Stimulated activated CD4-positive, alpha-beta T cell treated with anti-CD3 and anti-CD28 coated beads, Interleukin-15, amount 100 ng/mL, for 48 hours (primary cell): Measurements from ENCODE around the gene SLC6A13.
"Not testable (repeated sequence)": the region's sequence is repeated elsewhere in the genome, so short reads cannot be mapped to it uniquely, and the experiment has no call there.

Experiments used
- DNase-seq, 2 donors: peaks; one replicate each; pipeline ENCODE4 v3.0.0-alpha.2; 2020; ENCODE audit warnings: low read depth in 2 of 2

The SLC6A13 gene

DNA sequence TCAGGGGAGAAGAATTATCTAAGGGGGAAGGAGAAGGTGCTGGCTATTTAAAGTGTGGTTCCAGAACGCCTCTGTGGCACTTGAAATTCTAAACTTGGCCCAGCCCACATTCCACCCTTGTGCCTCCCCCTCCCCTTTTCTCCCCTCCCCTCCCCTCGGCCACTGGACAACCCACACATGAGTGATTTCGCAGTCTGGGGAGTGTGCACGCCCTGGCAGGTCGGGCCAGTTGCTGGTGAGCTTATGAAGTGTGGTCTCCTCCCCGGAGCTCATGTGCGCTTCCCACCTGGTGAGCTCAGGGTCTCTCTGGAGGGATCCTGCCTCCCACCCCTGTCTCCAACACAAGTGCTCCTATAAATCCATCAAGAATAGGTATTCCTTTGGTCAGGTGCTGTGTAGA lies at the start of gene SLC6A13:
Gene SLC6A13 (minus strand): TSS at position 20 of the 400 bp plus-strand sequence. CDS start 2,784 bp downstream, outside the sequence.
- DNase-seq = no peak

- no peak for DNase-seq
Measured at GRCh38 chr12:308511-308910, 45.9 kb upstream of the SLC6A13 start.

DNA sequence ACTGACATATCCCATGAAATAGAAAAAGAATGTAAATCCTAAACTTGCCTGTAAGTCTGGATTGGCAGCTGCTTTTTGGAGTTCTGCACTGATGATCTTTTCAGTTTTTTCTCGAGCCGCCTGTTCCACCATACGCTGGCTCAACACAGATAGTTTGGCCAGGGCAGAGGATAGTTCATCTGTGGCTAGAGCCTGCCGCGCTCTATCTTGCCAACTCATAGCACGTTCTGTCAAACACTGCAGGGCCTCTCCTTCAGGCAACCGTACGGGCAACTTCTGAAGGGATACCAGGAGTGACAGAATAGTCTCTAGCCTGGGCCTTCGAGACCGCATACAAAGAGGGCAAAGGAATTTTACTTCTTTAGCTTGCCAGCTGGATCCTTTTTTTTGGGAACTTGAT lies 44.8 kb upstream of the SLC6A13 start:
- no peak for DNase-seq

- DNase-seq = no peak
Measured at GRCh38 chr12:304805-305204, 42.2 kb upstream of the SLC6A13 start.

- DNase-seq = not testable (repeated sequence)
Measured at GRCh38 chr12:302766-303165, 40.1 kb upstream of the SLC6A13 start.

DNA sequence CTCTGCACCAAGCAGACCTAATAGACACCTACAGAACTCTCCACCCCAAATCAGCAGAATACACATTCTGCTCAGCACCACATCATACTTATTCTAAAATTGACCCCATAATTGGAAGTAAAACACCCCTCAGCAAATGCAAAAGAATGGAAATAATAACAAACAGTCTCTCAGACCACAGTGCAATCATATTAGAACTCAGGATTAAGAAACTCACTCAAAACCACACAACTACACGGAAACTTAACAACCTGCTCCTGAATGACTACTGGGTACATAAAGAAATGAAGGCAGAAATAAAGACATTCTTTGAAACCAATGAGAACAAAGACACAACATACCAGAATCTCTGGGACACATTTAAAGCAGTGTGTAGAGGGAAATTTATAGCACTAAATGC lies 37.5 kb upstream of the SLC6A13 start:
- not testable (repeated sequence) for DNase-seq

DNA sequence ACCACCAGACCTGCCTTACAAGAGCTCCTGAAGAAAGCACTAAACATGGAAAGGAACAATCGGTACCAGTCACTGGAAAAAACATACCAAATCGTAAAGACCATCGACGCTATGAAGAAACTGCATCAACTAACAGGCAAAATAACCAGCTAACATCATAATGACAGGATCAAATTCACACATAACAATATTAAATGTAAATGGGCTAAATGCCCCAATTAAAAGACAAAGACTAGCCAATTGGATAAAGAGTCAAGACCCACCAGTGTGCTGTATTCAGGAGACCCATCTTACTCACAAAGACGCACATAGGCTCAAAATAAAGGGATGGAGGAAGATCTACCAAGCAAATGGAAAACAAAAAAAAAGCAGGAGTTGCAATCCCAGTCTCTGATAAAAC lies 36.9 kb upstream of the SLC6A13 start:
- not testable (repeated sequence) for DNase-seq

- not testable (repeated sequence) for DNase-seq
Measured at GRCh38 chr12:298059-298458, 35.4 kb upstream of the SLC6A13 start.

DNA sequence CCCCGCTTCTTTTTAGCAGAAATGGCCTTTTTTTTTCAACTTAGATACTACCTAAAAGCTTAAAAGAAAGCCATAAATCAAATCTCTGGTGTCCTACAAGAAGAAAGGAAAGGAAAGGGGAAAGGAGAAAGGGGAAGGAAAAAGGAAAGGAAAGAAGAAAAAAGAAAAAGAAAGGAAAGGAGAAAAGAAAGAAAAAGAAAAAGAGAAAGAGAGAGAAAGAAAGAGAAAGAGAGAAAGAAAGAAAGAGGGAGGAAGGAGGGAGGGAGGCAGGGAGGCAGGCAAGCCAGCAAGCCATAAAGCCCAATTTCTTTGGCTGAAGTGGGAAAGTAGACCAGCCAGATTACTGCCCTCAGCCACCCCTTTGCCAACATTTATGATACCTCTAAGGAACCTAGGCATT lies 32.5 kb upstream of the SLC6A13 start:
- no peak for DNase-seq

GRCh38 chr12:293199-293598 lies 30.6 kb upstream of the SLC6A13 start:
- no peak for DNase-seq

GRCh38 chr12:292186-292585 lies 29.6 kb upstream of the SLC6A13 start:
- no peak for DNase-seq

GRCh38 chr12:291153-291723 lies 28.6 kb upstream of the SLC6A13 start:
- DNase-seq = no peak

GRCh38 chr12:288687-289086 lies 26.1 kb upstream of the SLC6A13 start:
- DNase-seq = no peak

DNA sequence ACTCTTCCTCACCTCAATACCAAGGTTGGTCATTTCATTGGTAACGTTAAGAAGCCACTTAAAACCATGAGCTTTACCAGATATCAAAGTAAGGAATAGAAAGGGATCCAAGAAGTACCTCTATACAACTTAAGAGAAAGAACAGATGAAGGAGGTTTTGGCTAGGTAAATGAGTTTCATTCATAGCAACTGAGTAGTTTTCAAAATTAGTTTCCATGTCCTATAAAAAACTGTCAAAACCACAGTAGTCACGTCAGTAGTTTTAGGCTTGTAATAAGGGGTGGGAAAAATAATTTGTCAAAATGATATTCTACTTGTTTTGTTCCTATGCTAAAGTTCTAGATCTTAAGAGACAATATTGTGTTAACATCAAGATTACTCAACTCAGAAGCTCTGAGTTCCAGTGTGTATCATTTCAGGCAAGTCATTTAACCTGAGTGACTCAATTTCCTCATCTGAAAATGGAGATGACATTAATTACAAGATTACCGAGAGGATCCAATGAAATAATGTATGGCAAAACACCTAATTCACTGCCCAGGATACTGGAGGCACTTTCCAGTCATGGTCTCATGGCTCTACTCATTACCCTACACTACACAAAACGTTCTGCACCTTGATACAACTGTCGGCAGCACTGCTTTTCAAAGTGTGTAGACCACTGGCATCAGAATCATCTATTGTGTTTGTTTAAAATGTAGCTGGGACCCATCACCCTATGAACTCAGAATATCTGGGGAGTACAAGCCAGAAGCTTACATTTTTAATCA lies 24.1 kb upstream of the SLC6A13 start:
- no peak for DNase-seq

GRCh38 chr12:278046-278445 lies 15.4 kb upstream of the SLC6A13 start:
- no peak for DNase-seq

DNA sequence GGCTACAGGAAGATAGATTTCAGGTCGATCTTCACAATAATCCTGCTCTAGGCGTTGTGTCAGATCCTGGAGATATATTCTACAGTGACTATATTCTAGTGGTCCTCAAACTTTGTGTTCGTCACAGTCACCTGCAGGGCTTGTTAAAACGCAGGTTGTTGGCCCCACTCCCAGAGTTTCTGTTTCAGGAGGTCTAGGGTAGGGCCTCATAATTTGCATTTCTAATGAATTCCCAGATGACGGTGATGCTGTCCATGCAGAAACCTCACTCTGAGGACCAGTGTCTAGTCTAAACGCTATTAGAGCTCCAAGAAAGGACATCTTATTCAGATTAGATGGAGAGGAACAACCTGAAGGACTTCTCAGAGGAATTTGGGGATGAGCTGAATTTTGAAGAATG lies 13.2 kb upstream of the SLC6A13 start:
- DNase-seq = no peak

GRCh38 chr12:273382-273781 lies 10.7 kb upstream of the SLC6A13 start:
- no peak for DNase-seq

GRCh38 chr12:272942-273341 lies 10.3 kb upstream of the SLC6A13 start:
- DNase-seq = no peak

DNA sequence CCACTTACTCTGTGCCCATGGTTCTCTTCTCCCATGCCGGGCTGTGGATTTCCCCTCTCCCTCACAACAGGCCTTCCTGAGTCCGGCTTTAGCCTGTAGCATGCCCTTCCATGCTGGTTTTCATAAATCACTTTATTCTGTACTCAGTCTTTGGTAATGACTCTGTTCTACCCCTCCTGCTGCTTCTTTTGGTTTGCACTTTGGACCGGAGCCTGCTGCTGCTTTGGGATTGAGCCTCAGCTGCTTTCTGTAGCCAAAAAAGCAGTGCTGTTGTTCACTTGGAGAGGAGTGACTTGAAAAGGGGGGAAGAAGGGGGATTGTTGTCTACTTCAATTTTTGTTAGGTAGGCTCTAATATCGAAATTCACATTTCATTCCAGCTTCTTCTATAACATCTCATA lies 8.5 kb upstream of the SLC6A13 start:
- no peak for DNase-seq

DNA sequence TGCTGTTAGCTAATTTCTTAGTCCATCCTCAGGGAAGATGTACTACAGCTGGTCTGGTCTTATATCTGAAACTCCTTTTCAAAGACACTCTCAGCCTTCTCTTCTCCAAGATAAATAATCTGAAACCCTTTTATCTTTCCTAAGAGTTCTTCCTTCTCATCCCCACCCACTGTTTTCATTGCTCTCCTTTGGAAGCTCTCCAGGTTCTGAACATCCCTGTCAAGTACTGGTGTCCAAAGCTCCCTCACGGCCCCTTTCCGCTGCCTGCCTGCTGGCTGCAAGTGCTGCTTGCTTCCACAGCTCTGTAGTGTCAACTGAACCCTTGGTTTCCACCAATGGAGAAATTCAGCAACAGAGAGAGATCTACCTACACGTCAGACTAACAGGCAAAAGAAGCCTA lies 6.6 kb upstream of the SLC6A13 start:
- no peak for DNase-seq

DNA sequence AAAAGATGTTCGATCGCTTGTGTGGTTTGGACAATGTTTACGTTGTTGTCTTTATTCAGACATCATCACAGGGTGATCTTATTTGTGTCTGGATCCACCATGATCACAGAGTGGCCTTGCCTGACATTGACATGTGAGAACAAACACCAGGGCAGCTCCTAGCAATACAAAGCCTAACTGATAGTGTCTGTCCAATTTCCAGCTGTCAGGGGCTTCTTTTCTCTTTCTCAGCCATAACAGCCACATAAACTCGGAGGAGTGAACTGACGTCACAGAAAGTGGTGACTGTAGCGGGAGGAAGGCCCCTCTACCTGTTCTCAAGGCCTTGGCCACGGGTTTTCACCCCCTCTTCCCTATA lies 5.8 kb upstream of the SLC6A13 start:
- no peak for DNase-seq

- no peak for DNase-seq
Measured at GRCh38 chr12:267581-268482, 5.2 kb upstream of the SLC6A13 start.

DNA sequence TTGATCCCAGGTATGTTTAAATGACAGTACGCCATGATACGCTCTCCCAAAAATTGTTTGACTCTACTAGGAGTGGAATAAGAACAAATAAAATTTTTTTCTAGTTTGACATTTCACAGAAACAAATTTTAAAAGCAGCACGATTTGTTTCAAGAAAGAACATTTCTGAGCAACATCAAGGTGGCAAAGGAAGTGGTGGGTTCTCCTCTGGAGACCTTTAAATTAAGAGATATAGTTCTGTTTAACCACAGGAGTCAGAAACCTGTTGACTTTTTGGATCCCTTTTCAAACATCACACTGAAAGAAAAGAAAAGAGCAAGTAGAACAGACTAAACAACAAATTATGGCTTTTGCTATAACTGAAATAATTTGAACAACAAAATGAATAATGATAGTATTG lies 2.5 kb upstream of the SLC6A13 start:
- DNase-seq = no peak
